GM18867 (cell line): ENCODE results near the gene PGAP6.
"Not testable (repeated sequence)": the region's sequence is repeated elsewhere in the genome, so short reads cannot be mapped to it uniquely, and the experiment has no call there.

ENCODE experiments used
- ATAC-seq: cut with Tn5 transposase; IDR thresholded peaks from one replicate; pipeline ENCODE4 v1.9.1; 2021; ENCODE audit warnings: mild to moderate bottlenecking, moderate library complexity; ENCODE audit not compliant: unreplicated experiment

PGAP6 gene

DNA sequence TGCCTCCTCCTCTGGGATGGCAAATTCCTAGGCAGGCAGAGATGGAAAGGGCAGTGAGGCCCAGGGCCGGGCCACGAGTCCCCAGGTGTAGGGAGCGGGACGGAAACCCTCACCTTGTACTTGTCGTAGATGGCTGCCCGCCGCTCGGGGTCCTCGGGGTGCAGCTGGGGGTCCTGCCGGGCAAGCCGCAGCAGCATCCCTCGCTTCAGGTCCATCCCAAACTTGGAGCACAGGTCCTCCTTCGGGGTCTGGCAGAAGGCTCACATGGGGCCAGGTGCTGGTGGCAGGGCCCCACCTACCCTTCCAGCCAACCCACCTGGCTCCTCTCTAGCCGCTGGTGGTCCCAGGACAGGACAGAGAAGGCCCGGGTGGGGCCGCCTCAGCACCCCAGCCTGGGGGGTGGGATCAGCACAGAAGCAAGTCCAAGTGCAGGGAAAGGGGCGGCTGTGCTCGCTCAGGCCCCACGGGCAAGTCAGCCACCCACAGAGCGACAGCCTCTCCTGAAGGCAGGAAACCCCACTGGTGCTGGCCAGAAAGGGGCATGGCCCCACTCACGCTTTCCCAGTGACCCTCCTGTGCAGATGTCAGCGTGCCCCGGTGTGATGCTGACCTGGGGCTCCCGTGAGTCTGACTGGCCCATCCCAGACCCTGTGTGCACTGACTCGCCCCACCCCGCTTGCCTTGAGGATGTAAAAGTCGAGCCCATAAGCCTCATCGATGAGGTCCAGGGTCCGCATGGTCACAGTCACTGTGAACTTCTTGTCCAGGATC is 13.2 kb downstream of the PGAP6 start:
- ATAC-seq, result no peak

GRCh38 chr16:367333-367903 is 14.4 kb downstream of the PGAP6 start:
- no peak for ATAC-seq

DNA sequence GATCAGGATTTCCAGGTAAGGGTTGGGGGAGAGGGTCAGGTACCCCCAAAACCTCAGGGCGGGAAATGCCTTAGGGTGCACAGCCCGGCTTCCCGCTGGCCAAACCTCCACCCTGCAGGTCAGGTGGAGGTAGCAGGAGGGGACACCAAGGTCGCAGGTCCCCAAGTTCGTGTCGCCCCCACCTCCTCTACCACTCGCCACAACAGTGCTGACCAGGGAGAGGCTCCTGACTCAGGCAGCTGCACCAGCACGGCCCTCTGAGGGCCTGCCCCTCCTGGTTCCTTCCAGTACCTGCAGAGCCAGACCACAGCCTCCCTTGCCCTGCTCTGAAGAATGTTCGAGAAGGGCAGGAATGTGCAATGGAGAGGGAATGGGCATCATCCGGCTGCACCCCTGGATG is 15.3 kb downstream of the PGAP6 start:
- ATAC-seq, result no peak

- ATAC-seq, result no peak
Observed at GRCh38 chr16:364595-365491, 16.9 kb downstream of the PGAP6 start.

- no peak for ATAC-seq
Observed at GRCh38 chr16:363766-364490, 17.9 kb downstream of the PGAP6 start.

GRCh38 chr16:363110-363765 is 18.5 kb downstream of the PGAP6 start:
- no peak for ATAC-seq

GRCh38 chr16:362702-362999 is 19.1 kb downstream of the PGAP6 start:
- ATAC-seq, result not testable (repeated sequence)

- peak; percentile 48 for ATAC-seq
Observed at GRCh38 chr16:361872-362701, 19.7 kb downstream of the PGAP6 start.

- no peak for ATAC-seq
Observed at GRCh38 chr16:361341-361871, 20.4 kb downstream of the PGAP6 start.

DNA sequence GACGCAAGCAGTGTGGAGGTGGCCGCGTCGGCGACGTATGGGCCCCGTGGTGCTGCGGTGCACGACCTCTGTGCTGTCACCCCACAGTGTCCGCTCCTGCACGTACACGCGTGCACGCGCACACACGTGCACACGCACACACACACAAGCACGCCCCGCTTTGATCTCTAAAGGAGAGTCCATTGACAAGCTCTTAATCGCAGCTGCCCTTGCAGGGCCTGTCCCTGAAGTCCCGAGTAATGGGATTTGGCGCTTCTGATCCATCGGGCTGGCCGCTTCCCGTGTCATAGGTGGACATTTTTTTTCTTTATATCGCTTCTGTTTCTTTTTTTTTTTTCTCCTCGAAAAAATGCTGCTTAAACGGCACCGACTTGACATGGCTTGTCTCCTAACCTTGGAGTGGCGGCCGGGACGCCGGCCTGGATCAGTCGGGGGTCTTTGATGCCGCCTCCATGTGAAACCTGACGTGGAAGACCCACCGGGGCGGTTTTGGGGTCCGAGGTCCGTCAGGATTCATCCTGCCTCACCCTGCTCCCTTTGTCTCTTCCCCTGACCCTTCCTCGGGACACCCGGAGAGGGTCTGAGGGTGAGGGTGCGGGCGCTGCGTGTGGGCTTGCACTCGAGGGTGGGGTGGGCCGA is 21.0 kb downstream of the PGAP6 start:
- ATAC-seq, result no peak

- no peak for ATAC-seq
Observed at GRCh38 chr16:359871-360697, 21.7 kb downstream of the PGAP6 start.

- no peak for ATAC-seq
Observed at GRCh38 chr16:359067-359763, 22.6 kb downstream of the PGAP6 start.

GRCh38 chr16:356741-357140 is 25.0 kb downstream of the PGAP6 start:
- no peak for ATAC-seq

DNA sequence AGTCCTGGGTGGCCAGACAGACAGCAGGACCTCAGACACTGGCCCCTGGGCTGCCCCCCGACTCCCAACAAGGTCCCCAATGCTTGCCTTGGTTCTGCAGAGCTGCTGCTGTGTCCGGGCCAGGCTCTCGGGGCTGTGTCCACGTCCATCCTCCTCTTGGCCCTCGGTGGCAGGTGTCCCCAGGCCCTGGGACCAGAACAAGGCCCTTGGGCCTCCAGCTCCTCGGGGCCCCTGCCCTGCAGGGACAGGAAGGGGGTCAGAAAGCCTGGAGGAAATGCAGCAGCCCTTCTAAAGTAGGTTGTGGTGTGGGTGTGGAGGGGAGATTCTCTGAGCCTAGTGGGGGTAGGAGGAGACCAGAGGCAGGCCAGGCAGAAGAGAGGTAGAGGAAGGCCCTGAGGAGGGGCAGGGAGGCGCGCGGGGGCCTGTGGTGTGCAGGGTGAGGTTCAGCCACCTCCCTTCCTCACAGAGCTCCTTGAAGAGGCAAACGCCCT is 26.8 kb downstream of the PGAP6 start:
- no peak for ATAC-seq

DNA sequence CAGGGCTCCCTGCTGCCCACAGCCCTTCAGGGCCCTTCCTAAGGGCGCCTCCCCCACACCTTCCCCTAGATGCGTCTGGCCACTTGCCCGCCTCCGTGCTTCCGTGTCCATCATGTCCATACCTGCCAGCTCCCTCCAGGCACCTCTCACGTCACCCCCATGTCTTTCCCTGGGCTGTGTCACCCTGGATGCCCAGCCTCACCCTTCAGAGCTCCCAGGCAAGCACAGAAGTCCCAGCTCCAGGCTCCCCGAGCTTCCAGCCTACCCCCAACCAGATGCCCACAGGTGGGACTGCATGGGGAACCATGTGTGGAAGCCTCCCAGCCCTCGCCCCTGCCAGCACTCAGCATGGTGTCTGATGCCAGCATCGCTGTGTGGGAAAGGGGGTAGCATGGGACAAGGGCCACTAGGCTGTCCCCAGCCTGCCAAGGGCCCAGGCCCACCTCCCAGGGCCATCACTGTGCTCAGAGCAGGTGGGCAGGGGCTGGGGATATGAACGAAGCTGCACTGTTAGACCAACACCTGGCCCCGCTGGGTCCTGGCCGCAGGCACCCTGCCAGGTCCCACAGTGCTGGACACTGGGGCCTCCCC is 27.4 kb downstream of the PGAP6 start:
- no peak for ATAC-seq

DNA sequence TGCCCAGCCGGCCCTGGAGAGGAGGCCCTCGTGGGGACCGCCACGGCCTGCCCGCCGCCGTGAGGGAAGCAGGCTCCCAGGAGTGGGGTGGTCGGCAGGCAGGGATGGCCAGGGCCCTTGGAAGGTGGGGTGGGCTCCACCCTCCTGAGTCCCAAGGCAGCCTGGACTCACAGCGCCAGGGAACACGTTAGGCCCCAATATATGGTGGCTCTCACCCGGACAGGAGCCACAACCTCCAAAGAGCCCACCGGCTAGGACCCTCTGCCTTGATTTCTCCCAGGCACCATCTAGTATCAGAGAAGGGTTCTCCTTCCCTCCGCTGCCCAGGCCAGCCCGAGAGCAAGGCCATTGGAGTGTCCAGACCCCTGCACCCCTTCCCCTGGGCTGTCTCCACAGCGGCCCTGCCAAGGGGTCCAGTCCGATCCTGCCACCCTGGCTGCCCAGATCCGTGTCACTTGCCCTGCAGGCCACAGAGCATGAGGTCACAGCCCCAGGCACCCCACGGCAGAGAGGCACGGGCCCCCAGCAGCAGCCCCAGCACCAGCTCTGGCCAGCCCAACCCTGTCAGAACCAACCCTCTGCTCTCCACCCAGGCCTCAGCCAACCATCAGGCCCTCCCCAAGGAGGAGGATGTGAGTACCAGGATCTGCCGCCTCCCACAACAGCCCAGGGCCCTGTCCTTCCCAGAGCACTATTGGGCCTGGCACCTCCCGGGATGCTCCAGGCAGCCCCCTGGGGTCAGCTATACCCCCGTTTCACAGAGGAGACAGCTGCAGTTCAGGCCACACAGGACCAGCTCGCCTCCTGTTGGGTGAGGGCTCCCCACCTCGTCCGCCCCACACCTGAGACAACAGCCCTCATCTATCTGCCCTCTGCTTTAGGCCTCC is 28.1 kb downstream of the PGAP6 start:
- ATAC-seq, result no peak
